ENCODE measurements around the gene IMMT.
A peak's percentile ranks its signal among the peaks of the same experiment; 100 is the strongest.

- TF ChIP-seq EZH2 (IDR thresholded peaks at IDR 0.05; ENCODE audit: insufficient read depth, low read length), result no peak
- TF ChIP-seq CTCF (IDR thresholded peaks at IDR 0.05; ENCODE audit: insufficient read depth, low read depth, low read length), result peak; percentile 79
Observed at GRCh38 chr2:86221066-86221684, 25.9 kb upstream of the IMMT start.

Measured in astrocyte (in vitro differentiated cells and primary cell).